ENCODE measurements around the gene TGFBR1.

Gene TGFBR1

DNA sequence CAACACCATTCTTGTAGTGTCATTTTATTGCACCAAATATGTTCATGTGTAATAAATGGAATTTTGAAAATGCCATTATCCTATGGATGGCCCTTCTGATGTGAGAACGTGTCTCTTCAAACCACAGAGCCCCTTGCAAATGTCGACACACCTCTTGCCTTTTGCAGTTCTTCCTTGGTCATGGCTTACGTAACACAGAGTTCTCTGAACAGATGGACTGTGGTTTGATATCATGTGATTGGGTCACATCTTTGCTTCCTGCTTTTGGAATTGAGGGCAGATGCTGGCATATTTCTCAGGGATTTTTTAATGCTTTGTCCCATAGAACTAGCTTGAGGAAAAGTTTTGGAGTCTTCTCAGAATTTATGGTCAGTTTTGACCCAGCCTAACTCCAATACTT, 4.6 kb downstream of the TGFBR1 start:
- DNase-seq: no peak

DNA sequence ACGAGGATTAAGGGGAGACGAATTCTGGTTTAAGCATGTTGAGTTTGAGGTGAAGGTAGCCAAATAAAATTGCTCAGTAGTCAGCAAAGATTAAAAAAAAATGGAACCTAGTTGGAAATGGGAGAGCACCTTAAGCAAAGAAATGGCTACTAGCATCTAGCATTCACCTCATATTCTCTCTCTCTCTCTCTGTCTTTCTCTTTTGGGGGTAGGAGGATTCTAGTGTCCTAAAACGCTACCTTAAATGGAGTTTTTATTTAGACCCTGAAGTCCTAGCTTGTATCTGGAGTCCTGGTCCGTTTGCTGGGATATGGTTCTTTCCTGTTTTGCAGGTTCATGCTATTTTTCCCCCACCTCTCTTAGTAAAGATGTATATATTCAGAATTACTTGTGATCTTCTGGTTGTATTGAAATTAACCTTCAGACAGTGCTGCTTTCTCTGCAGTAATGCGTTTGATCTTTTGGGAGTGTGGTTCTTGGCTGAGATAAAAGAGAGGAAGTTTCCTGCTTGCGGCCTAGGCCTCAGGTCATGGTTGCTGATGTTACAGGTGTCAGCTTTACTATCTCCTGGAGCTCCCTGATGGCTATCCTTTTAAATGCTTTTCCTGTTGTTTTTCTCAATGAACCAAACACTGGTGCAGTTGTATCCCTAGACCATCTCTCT, 8.0 kb downstream of the TGFBR1 start:
- no peak for DNase-seq

DNA sequence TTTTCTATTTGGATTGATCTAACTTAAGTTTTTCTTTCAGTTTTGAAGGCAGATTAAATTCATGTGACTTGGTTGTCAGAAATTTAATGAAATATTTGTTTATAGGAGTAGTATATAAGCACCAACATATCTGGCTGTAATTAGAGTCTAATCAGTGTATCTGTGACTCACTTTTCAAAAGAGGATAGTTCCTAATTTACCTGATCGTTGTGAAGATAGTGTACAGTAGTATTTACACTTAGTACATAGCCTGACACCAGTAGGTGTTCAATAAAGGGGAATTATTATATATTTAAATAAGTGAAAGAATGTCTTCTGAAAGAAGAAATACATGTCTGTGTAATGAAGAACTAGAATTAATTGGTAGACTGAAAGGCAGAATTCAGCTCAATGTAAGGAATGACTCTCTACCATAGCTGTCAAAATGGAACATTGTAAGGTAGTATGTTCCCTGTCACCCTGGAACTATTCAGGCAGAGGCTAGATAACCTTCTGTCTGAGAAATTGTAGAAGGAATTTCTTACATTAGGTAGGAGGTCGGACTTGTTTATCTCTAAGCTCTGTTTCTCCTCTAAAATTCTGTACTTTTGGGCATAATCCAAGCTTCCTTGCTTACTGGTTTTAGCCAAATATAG, 8.6 kb downstream of the TGFBR1 start:
- DNase-seq: no peak

DNA sequence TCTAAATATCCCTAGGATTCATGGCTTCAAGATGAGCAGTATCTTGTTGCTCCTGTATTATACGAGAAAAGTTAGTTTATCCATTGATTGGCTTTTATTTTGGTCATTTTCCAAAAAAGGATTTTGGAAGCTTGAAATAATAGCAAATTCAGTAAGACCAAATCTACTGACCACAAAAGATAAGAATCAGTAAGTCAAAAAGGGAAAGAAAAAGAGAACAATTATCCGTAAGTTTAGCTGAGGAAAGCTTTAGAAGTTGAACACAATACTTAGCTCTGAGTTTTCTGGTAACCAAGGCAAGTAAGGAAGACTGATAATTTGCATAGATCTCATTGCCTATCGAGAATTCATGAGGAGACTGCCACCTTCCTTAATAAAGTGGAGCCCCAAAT, 9.1 kb downstream of the TGFBR1 start:
- no peak for DNase-seq

DNA sequence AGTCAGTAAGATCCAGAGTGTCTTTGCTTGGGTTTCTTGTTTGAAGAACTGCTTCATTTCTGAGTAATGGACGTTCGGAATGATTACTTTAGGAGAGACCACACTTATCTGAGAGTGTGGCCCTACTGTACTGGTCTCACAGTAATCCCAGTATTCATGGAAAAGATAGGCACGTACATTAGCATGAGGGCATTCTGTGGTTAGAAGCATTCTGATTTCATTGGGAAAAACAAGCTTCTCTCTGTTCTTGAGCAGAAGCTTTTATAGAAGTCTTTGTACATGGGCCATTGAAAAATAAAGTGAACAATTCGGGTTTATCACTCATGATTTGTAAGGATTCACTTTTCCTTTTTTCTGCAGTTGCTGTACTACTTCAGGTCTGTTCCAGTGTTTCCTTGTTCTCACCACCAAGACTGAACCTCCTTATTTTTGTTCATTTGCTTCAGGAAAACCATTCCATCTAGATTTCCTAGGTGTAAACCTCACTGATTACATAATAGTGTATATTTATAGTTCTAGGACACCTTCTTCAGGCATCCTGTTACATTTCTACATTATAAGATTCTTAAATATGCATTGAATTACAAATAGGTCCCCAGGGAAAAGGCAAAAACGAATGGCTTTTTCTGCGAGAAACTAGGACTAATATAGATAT, 10.1 kb downstream of the TGFBR1 start:
- no peak for DNase-seq

DNA sequence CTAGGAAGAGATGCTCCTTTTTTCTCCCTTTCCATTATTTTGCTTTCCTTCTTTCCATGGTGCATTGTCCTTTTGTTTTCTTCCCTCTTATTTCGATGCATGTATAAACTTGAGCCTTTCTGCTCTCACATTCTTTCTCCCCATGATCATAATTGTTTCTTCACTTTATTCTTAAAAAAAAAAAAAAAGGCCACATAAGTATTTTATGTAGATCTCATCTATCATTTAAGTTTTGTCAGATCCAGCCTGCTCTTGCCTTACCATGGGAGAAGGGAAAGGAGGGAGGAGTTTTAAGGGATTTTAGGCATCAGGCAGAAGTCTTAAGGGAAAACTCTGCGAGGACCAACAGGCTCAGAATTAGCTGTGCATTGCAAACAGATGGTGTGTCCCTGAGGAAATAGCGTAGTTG, 11.1 kb downstream of the TGFBR1 start:
- no peak for DNase-seq

DNA sequence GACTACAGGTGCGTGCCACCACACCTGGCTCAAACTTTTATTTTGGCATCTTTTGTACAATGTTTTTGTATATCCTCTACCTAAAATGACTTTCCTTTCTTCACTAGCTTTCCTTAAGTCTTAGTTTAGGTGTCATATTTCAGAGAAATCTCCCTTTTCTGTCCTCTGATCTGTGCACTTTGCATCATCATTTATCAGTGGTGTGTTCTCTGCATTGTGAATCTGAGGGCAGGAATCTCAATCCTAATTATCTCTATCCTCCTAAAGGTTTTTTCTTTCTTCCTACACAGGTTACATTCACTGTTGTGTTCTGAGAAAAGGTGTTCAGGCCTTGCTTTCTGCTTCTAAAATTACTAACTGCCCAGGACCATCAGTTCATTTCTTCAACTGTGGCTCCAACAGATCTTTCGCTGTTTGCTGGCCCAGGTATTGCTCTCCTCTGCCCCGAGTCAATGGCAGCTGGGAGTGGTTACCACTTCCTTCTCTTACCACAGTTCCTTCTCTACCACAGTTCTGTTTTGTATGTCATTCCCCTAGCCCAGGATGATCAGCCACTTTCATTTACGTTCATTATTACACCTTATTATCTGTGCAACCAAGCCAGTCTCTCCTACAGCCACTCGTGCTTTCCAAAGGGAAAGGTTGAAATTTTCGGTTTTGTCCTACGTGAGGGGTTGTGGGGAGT, 14.0 kb downstream of the TGFBR1 start:
- no peak for DNase-seq

DNA sequence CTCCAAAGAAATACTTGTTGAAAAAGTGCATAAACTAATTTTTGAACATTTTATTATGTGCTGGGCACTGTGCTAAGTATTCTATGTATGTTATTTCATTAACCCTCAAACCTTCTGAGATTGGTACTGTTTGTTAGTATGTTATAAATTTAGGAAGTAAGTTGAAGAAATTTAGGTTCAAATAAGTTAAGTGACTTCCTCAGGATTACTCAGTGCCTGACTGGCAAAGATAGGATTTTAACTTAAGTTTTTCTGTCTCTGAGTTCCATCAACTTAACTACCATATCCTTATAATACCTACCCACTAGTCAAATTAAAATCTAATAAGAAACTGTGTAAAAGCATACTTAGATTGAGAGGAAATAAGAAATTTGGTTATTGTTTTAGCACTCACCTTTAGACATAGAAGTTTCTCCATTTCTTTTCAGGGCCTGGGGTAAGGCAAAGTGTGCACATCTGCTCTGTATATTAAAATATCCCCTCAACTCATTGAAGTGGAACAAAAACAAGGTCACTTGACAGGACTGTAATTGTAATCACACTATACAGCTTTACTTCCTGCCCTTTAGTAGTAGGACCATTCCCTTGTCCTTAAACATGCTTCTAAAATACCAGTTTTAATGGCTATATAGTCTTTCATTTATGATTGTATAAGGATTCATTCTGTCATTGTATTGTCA, 15.2 kb downstream of the TGFBR1 start:
- DNase-seq: no peak

DNA sequence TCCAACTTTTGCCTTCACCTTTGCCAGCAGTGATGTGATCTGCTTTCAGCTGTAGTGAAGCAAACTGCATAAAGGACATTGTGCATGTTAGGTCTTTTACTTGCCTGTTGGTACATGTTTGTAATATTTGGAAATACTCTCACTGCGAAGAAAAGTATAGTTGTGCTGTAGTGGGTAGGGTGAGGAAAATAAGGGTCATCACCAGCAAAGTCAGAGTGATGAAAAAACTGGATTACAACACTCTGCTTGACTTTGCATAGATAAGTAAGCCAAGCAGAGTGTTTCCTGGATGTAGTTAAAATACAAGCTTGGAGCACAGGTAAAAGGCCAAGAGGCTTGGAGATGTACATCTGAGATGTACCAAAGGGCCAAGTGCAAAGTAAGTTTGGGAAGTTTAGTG, 16.7 kb downstream of the TGFBR1 start:
- DNase-seq: no peak

DNA sequence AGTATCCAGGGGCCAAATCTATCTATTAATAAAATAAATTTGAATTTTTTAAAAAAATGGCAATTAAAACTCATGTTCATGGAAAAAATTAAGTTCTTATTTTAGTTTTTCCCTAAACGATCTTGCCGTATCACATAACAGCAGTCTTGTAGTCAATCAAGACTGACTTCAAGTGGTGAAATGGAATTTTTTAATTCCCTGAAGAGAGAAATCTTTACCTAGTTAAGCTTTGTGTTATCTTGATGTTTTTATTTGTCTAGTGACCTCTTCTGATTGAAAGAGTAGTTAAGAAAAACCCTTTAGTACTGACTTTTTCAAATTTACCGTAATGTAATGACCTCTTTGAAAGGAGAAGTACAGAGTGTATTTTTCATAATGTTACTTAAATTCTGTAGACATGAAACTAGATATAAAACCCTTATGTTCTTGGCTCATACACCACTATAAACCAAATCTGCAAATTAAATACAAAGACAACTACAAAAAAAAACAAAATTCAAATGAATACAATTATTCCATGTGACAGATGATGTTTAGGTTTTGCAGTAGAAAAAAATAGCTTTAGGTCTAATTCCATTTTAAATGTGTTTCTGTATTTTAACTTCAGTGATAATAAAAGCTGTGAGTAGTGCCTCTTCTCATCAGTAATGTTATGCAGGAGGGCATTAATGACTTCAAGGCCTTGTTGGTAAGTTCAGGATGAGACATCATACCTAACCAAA, 19.8 kb downstream of the TGFBR1 start:
- no peak for DNase-seq

DNA sequence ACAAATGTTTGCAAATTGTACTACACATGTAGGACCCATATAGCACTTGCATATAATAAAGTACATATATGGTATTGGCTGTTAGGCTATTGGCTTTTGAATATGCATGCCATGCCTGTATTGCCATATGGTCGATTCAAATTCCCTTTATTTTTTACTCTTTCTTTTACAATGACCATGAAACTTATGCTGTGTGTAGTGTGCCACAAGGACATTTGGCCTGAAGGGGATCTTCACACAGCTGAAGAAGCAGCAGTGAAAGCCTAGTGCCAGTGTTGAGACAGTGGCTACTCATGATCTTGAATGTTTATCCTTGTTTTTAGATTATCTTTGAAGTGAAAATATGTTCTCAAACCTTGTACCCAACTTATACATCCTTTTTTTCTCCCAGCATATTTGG, 20.5 kb downstream of the TGFBR1 start:
- no peak for DNase-seq

DNA sequence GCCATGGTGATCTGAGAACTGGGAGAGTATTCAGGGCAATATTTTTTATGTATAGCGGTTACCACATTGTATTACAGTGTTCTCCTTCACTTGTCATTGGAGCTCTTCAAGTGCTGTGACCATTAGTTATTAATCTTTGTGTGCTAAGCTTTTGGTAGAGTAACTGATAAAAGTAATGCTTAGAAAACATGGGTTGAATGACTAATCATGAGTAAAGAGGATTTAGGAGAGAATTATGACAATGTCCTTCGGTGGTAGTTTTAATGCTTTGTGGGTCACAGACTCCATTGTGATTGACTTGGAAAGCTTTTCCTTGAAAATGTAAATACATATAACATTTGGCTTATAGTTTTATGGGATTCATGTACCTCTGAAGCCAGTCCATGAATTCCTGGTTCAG, 21.4 kb downstream of the TGFBR1 start:
- DNase-seq: no peak

DNA sequence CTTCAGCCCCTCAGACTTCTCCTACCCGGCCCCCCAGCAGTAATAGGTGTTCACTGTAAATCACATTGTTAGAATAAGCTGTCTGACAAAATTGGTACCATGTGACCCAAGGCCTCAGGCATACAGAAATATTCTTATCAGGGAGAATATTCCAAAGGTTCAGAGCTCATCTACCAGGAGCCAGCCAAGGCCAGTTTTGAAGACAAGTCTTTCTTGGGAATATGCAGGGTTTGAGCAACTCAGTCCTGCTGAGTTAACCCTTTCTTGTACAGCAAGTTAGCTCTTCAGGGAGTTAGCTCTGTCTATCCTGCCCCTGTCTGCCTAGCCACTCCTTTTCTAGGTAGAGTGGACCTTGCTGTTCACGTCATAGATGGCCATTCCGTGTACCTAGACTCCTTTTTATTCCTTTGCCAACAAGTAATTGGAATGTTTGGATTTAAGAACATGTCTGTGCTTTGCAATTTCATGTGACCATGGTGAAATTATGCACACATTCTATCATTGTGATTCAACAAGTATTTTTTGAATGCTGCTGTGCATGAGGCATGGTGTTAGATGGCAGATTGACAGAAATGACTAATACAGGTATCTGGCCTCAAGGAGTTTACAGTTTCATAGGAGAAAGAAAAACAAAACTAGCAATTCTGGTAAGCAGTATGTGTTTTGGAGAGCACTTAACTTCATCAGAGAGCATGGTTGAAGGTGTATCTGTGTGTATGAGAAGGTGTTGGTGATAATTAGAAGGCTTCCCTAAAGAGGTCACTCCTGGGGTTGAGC, 22.6 kb downstream of the TGFBR1 start:
- no peak for DNase-seq

DNA sequence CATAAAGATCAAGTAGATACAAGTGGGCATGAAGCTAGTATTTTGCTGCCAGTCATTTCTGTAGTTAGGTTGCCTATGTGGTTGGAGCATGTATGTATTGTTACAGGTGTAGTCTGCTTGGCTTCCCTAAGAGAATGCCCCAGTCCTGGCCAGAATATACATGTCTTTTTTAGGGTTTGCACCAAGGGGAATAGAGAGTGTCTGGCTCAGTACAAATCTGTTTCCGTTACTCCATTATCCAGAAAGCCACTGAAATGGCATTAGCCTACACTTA, 23.2 kb downstream of the TGFBR1 start:
- DNase-seq: no peak

DNA sequence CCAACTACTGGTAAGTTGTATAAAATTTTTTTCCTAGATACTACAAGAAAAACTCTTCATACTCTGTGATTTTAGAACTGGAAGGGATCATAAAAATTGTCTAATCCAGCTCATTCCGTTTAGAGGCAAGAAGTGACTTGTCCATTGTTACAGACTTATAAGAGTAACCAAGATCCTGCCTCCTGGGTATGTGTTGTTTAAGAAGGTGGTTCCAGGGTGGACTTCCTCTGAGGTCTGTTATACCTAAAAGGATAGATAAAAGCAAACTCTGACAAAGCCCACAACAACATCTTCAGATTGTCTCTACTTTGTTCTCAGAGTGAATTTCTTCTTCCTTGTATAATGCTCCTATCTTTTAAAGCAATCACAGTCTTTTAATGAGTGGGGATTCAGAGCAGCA, 24.2 kb downstream of the TGFBR1 start:
- no peak for DNase-seq

DNA sequence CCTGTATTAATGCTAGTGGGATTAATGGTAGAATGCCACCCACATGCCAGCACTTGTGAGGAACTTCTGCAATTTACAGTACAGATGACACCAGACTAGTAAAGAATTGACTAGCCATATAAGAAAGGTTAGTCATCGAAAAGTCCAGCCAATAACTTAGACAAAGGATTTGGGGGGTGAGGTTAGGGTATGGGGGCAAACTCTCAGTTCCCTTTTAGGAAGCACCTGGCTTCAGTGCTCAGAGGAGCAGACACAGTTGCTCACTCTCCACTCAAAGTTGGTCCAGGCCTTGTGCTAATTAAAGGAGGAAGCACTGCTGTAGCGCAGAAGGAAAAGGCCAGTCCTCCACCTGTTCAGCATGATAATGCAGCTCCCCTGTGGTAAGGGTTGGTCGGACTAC, 25.2 kb downstream of the TGFBR1 start:
- no peak for DNase-seq

DNA sequence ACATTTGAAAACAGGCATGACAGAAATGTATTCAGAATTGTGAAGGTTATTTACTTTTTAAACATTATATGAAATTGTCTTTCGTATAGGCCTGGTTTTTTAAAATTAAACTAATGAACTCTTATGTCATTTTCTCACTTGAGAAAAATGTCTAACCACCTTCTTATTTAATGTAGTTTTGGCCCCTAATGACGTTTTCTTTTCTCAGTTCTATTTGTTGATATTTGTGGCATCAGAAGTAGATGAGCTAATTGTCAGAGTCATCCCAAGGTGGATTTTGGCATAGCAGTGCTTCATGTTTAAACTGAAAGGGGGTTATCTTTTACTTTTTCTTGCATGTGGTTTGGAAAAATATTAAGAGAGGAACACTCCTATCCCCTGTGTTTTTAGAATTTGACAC, 28.2 kb downstream of the TGFBR1 start:
- no peak for DNase-seq

DNA sequence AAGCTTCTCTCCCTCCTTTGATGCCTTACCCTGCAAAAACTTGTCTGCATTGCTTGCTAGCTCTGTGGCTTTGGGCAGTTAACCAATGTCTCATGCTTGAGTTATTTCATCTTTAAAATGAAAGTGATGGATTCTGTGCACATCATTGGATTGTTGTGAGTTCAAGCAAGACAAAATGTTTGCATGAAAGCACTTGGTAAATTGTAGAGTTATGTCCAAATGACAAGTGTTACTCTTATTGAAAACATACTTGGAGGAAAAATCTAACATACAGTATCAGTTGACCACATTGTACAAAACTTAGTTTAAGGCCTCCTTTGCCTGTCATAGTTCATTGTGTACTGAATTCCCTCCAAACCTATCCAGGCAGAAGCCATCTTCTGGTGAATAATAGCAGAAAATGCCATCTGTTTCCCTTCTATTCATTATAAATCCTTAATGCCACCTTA, 30.0 kb downstream of the TGFBR1 start:
- DNase-seq: peak; percentile 56

DNA sequence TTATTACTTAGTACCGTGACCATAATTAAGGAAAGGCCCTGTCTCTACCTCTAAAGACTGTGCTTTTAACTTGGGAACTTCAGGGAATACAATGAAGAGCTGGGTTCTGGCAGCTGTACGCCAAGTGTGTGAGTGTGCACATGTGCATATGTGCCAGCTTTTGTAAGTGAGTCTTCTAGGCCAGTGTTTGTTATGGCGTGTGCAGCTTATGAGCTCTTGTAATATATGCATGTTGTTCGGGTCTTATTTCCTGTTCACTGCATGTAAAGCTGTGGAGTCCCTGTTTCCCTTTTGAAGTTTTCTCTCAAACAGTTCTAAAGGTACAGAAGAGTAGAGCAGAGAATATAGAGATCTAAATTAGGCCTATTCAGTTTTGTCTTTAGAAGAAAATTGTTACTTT, 30.5 kb downstream of the TGFBR1 start:
- DNase-seq: peak; percentile 40

DNA sequence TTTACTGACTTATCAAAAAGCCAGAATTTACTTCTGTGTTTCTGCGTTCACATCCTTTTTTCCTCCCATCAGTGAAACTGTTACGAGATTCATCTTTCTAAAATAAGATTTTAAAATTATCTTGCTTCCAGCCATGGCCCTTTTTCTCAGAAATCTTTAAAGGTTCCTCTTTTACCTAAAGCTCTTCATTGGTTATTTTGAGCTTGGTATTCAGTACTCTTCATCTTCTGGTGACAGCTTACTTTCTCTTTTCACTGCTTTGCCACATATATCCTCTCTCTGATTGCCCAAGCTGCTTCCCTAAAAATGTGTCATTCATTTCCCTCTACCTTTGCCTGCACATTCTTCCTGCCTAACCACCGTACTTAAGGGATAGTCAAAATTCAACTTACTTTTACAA, 32.3 kb downstream of the TGFBR1 start:
- DNase-seq: no peak

DNA sequence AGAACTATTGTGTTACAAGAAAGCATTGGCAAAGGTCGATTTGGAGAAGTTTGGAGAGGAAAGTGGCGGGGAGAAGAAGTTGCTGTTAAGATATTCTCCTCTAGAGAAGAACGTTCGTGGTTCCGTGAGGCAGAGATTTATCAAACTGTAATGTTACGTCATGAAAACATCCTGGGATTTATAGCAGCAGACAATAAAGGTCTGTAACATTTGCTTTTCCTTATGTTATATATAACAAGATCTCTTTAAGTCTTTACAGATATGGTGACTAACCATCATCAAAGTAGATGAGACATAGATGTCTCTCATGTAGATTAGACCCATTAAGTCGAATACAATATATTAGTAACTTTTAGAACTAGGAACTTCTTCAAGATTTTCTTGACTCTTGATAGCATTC, 33.0 kb downstream of the TGFBR1 start:
- no peak for DNase-seq
